ENCODE results near the gene GRM5. TPM values are rescaled to one million over a fixed set of nuclear protein-coding genes. Genes with fewer than 3 reads are reported as not detected.

GRM5 gene
- total RNA-seq, 1 donor from 2014 or later, result 0.49 TPM

GRCh38 chr11:88484873-88485621, 580.7 kb downstream of the GRM5 start:
- Mint-ChIP-seq H3K4me3 (no peak overlapping the region), H3K27me3 (ENCODE audit: low read depth) (no peaks in the 10 kb centered on the region), H3K36me3 (ENCODE audit: low read depth) (no peaks in the 10 kb centered on the region), H3K27ac (ENCODE audit: unreplicated experiment) (no peak overlapping the region), H3K4me1 (no peaks in the 10 kb centered on the region), H3K9me3 (no peaks in the 10 kb centered on the region)
- peak; percentile 65 for TF ChIP-seq CTCF (conservative IDR thresholded peaks at IDR 0.05)
- DNase-seq (ENCODE audit: low read depth, low spot score), result no peak

GRCh38 chr11:88482871-88483301, 582.9 kb downstream of the GRM5 start:
- no peaks in the 10 kb centered on the region for H3K27me3 Mint-ChIP-seq (ENCODE audit: low read depth)
- no peaks in the 10 kb centered on the region for H3K4me1 Mint-ChIP-seq
- H3K36me3 Mint-ChIP-seq (ENCODE audit: low read depth), result no peaks in the 10 kb centered on the region
- H3K9me3 Mint-ChIP-seq, result no peaks in the 10 kb centered on the region
- no peak for DNase-seq (ENCODE audit: low read depth, low spot score)
- TF ChIP-seq CTCF (conservative IDR thresholded peaks at IDR 0.05), result no peak
- no peak overlapping the region for H3K27ac Mint-ChIP-seq (ENCODE audit: unreplicated experiment)
- H3K4me3 Mint-ChIP-seq, result no peak overlapping the region

GRCh38 chr11:88480223-88480622, 585.6 kb downstream of the GRM5 start:
- no peak overlapping the region for H3K27ac Mint-ChIP-seq (ENCODE audit: unreplicated experiment)
- no peak for DNase-seq (ENCODE audit: low read depth, low spot score)
- TF ChIP-seq CTCF (conservative IDR thresholded peaks at IDR 0.05), result no peak
- no peaks in the 10 kb centered on the region for H3K4me1 Mint-ChIP-seq
- H3K27me3 Mint-ChIP-seq (ENCODE audit: low read depth), result no peaks in the 10 kb centered on the region
- H3K9me3 Mint-ChIP-seq, result no peaks in the 10 kb centered on the region
- no peaks in the 10 kb centered on the region for H3K36me3 Mint-ChIP-seq (ENCODE audit: low read depth)
- no peak overlapping the region for H3K4me3 Mint-ChIP-seq

GRCh38 chr11:88478136-88478815, 587.5 kb downstream of the GRM5 start:
- H3K27ac Mint-ChIP-seq (ENCODE audit: unreplicated experiment), result no peak overlapping the region
- no peaks in the 10 kb centered on the region for H3K27me3 Mint-ChIP-seq (ENCODE audit: low read depth)
- H3K9me3 Mint-ChIP-seq, result no peaks in the 10 kb centered on the region
- no peak for TF ChIP-seq CTCF (conservative IDR thresholded peaks at IDR 0.05)
- DNase-seq (ENCODE audit: low read depth, low spot score), result no peak
- no peak overlapping the region for H3K4me3 Mint-ChIP-seq
- no peaks in the 10 kb centered on the region for H3K36me3 Mint-ChIP-seq (ENCODE audit: low read depth)
- H3K4me1 Mint-ChIP-seq, result no peaks in the 10 kb centered on the region

- H3K27ac Mint-ChIP-seq (ENCODE audit: unreplicated experiment), result no peak overlapping the region
- no peak overlapping the region for H3K4me3 Mint-ChIP-seq
Measured at GRCh38 chr11:88475991-88476418, 589.8 kb downstream of the GRM5 start.

More at GRCh38 chr11:88475991-88476418, 589.8 kb downstream of the GRM5 start:
- no peaks in the 10 kb centered on the region for H3K27me3 Mint-ChIP-seq (ENCODE audit: low read depth)
- TF ChIP-seq CTCF (conservative IDR thresholded peaks at IDR 0.05), result no peak
- no peaks in the 10 kb centered on the region for H3K4me1 Mint-ChIP-seq
- no peak for DNase-seq (ENCODE audit: low read depth, low spot score)
- H3K9me3 Mint-ChIP-seq, result no peaks in the 10 kb centered on the region
- H3K36me3 Mint-ChIP-seq (ENCODE audit: low read depth), result no peaks in the 10 kb centered on the region
